ENCODE results near the gene MATN4.

- TF ChIP-seq, protein P1, sequence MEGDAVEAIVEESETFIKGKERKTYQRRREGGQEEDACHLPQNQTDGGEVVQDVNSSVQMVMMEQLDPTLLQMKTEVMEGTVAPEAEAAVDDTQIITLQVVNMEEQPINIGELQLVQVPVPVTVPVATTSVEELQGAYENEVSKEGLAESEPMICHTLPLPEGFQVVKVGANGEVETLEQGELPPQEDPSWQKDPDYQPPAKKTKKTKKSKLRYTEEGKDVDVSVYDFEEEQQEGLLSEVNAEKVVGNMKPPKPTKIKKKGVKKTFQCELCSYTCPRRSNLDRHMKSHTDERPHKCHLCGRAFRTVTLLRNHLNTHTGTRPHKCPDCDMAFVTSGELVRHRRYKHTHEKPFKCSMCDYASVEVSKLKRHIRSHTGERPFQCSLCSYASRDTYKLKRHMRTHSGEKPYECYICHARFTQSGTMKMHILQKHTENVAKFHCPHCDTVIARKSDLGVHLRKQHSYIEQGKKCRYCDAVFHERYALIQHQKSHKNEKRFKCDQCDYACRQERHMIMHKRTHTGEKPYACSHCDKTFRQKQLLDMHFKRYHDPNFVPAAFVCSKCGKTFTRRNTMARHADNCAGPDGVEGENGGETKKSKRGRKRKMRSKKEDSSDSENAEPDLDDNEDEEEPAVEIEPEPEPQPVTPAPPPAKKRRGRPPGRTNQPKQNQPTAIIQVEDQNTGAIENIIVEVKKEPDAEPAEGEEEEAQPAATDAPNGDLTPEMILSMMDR (IDR thresholded peaks at IDR 0.05) = no peak
- TF ChIP-seq POLR2AphosphoS5 (IDR thresholded peaks at IDR 0.05) (no peak), EP300 (IDR thresholded peaks at IDR 0.05; ENCODE audit: low read depth) (no peak)
Observed at GRCh38 chr20:45279992-45280391, 28.1 kb downstream of the MATN4 start.

Measured in transverse colon (tissue), 4 donors.